Islet precursor cell (in vitro differentiated cells): ENCODE data around the gene CTDSP1.

Source experiments
- DNase-seq: peaks from one replicate; pipeline ENCODE4 v3.0.0-alpha.2; 2018

CTDSP1 gene

DNA sequence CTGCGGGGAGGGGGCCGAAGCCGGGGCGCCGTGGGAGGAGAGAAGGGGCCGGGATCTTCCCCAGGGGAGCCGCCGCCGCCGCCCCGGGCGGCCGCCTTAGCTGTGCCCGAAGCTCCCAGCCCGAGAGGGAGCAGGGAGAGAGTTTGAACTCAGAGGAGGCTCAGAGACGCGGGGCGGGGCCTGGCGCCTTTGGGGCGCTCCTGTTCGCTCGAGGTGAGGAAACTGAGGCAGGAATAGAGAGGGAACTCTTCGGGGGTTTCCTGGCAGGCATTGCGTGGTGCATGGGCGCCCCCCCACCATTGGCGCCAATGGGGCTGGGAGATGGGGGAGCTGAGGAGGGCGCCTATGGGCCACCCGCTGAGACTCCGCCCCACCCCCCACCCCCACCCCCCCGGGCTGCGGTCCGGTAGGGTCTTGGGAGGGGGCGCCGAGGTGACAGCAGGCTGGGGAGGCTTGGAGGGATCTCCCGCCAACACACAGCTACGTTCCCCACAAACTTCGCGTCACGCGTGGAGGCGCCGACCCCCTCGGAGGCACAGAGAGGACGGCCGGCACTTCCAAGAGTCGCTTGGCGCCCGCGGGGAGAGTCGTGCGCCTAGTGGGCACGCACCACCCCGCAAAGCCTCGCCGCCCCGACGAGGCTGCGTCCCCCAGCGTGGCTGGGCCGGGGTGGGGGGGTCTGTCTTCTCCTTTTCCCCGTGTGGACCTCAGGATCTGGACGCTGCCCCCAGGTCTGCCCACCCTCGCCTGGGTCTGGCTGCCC lies 680 bp downstream of the CTDSP1 start:
- DNase-seq, result peak; percentile 76

GRCh38 chr2:218400930-218401881 lies 1.5 kb downstream of the CTDSP1 start:
- DNase-seq, result peak; percentile 67

- peak; percentile 53 for DNase-seq
Observed at GRCh38 chr2:218401890-218402289, 2.2 kb downstream of the CTDSP1 start.

DNA sequence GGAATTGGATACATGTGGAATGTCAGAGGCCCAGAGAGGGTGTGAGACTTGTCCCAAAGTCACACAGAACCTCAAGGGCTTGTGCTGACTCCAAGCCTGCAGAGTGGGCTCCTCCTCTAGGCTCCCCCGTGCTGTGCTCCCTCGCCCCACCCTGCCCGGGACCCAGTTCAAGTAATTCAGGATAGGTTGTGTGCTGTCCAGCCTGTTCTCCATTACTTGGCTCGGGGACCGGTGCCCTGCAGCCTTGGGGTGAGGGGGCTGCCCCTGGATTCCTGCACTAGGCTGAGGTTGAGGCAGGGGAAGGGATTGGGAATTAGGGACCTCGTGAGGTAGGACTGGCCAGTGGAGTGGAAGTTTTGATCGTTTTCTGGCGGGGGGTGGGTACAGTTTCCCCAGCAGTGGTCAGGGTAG lies 2.8 kb downstream of the CTDSP1 start:
- DNase-seq, result no peak

DNA sequence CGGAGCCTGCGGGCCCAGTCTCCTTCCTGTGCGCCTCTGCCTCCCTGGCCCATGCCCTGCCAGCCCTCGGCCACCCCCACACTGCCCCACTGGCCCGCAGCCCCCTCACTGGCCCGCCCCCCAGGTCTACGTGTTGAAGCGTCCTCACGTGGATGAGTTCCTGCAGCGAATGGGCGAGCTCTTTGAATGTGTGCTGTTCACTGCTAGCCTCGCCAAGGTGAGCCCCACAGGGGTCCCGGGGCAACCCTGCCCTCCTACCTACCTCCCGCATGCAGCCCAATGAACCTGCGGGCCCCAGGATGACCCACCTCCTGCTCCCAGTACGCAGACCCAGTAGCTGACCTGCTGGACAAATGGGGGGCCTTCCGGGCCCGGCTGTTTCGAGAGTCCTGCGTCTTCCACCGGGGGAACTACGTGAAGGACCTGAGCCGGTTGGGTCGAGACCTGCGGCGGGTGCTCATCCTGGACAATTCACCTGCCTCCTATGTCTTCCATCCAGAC lies 3.3 kb downstream of the CTDSP1 start:
- DNase-seq, result no peak

DNA sequence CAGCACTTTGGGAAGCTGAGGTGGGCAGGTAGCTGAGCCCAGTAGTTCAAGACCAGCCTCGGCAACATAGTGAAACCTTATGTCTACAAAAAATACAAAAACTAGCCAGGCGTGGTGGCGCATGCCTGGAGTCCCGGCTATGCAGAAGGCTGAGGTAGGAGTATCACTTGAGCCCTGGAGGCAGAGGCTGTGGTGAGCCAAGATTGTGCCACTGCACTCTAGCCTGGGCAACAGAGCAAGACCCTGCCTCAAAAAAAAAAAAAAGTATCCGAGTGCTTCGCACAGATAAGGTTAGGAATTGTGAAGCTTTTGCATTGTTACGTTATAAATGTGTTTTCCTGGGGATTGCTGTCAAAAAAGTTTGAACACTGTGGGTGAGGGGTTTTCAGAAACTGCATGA lies 4.1 kb downstream of the CTDSP1 start:
- DNase-seq, result no peak

GRCh38 chr2:218404351-218405085 lies 4.8 kb downstream of the CTDSP1 start:
- peak; percentile 54 for DNase-seq

GRCh38 chr2:218405086-218405745 lies 5.5 kb downstream of the CTDSP1 start:
- no peak for DNase-seq

- no peak for DNase-seq
Observed at GRCh38 chr2:218405746-218406208, 6.1 kb downstream of the CTDSP1 start.

DNA sequence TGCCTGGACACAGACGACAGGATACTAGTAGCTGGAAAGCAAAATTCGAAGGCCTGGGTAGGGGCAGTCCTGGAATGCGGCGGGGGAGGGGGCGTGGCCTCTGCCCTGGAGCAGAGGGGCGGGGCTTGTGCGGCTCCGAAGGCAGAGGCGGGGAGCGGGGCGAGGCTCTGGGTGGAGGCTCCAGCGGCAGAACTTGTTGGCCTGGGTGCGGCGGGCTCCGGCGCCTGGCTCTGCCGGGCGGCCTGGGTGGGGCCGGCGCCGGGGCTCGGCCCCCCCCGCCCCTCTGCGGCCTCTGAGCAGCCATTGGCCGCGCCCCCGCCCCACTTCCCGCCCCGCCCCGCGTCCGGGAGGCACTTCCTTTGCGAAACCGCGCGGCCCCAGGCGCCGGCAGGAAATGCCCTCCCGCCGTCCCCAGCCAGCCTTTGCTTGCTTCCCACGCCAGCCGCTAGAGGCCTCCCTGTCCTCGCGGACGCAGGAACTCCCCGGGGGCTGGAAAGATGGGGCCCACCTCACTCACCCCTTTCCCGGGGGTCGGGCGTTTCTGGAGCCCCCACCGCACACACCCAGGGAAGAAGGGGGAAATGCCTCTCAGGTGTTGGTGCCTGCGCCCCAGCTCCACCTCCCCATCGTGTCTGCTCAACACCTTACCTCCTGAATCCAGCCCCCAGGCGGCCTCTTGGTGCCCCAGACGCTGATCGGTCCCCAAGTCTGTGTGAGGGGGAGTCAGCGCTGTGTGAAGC lies 6.7 kb downstream of the CTDSP1 start:
- peak; percentile 99 for DNase-seq

DNA sequence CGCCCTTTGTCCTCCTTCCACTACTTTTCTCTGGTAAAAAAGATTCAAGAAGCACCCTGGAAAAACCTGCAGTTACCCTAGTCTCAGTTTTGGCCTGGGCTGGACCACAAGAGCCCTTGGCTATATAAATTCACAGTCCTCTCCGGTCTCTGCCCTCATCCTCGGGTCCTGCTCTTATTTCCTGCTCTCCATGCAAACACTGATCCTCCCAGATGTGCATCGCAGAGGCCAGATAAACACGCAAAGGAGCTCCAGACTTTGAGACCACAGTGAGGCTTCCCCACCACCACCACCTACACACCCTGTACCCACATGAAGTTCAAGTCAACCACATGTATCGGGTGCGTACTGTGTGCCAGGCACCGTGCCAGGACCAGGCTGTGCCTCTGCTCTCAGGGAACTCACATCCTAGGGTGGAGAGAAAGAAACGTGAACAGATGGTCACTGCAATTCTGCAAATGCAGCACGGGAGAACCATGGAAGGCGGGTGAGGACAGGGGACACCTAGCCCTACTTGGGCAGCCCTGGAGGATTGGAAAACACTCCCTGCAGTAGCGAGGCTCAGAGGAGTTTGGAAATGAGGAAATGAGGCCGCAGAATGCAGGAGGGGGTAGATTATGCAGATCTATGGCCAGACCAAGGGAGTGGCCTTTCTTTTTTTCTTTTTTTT lies 7.4 kb downstream of the CTDSP1 start:
- DNase-seq, result no peak

- DNase-seq, result no peak
Observed at GRCh38 chr2:218407717-218408116, 8.0 kb downstream of the CTDSP1 start.

GRCh38 chr2:218418321-218418716 lies 18.7 kb downstream of the CTDSP1 start:
- DNase-seq, result no peak

- DNase-seq, result no peak
Observed at GRCh38 chr2:218418717-218419458, 19.2 kb downstream of the CTDSP1 start, which contains the start of gene VIL1. Gene VIL1 (plus strand): TSS chr2:218419123. CDS start chr2:218423779, 4,656 bp downstream.

GRCh38 chr2:218419630-218420216 lies 20.1 kb downstream of the CTDSP1 start:
- DNase-seq, result no peak

GRCh38 chr2:218421027-218421426 lies 21.4 kb downstream of the CTDSP1 start:
- DNase-seq, result no peak

DNA sequence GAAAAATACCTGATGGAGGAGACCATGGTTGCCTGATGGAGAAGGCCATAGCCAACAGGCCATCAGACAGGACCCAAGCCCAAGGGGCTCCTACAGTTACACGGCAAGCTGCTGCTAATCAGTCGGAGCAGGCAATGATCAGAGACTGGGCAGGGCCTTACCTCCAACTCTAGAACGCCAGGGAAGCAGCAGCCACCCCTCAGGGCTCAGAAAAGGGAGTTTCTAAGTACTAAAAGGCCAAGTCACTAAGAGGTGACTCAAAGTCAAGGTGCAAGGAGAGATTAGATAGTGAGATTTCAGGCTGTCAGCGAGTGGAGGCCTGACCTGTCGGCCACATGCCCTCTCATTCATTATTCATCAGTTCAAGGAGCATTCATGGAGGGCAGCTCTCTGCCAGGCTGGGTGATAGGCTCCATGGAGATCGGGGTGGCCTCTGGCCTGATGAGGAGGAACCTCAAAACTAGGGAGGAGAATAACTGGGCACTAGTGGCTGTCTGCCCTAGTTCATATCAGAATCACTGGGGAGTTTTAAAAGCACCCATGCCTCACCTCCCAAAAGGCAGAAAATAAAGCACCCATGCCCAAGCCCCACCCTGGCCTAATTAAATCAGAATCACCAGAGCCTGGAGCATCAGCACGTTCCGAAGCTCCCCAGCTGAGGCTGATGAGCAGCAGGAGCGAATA lies 22.9 kb downstream of the CTDSP1 start:
- no peak for DNase-seq

- no peak for DNase-seq
Observed at GRCh38 chr2:218423584-218423983, 23.9 kb downstream of the CTDSP1 start.

DNA sequence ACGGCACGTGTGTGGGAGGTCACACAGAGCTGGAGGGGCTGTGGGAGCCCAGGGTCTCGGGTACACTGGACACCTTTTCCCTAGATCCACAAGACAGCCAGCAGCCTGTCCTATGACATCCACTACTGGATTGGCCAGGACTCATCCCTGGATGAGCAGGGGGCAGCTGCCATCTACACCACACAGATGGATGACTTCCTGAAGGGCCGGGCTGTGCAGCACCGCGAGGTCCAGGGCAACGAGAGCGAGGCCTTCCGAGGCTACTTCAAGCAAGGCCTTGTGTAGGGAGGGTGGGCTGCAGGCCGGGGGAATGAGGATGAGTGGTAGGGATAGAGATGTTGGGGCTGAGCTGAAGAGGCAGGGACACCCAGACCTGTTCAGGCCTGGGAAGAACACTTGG lies 25.9 kb downstream of the CTDSP1 start:
- DNase-seq, result no peak
